ELF-1 (cell line): ENCODE data around the gene ASPDH.

ENCODE experiments used
- DNase-seq: peaks from one replicate; pipeline ENCODE4 v3.0.0-alpha.2; 2016; ENCODE audit warnings: low read depth, low spot score

ASPDH gene

GRCh38 chr19:50514346-50515167 is 844 bp upstream of the ASPDH start:
- DNase-seq: no peak

- no peak for DNase-seq
These were observed 541 bp downstream of the ASPDH start for GRCh38 chr19:50512999-50513745.

GRCh38 chr19:50512112-50512998 is 1.4 kb downstream of the ASPDH start:
- no peak for DNase-seq

- DNase-seq: peak; percentile 100
These were observed 2.5 kb downstream of the ASPDH start, which contains the start of gene JOSD2 for GRCh38 chr19:50511069-50511822. TSS of gene JOSD2 (minus strand) at chr19:50511191. CDS start at chr19:50510431, 760 bp downstream.

- DNase-seq: no peak
These were observed 3.0 kb downstream of the ASPDH start for GRCh38 chr19:50510700-50511068.

- DNase-seq: peak; percentile 56
These were observed 3.5 kb downstream of the ASPDH start for GRCh38 chr19:50510121-50510670.

- DNase-seq: no peak
These were observed 4.3 kb downstream of the ASPDH start for GRCh38 chr19:50509366-50509765.

GRCh38 chr19:50508843-50509190 is 4.9 kb downstream of the ASPDH start:
- no peak for DNase-seq

- DNase-seq: no peak
These were observed 6.3 kb downstream of the ASPDH start for GRCh38 chr19:50507376-50507775.

- DNase-seq: no peak
These were observed 7.0 kb downstream of the ASPDH start for GRCh38 chr19:50506700-50507099.

- DNase-seq: no peak
These were observed 7.7 kb downstream of the ASPDH start for GRCh38 chr19:50505856-50506611.

- DNase-seq: no peak
These were observed 11.9 kb downstream of the ASPDH start for GRCh38 chr19:50501568-50502475.

- peak; percentile 69 for DNase-seq
These were observed 12.5 kb downstream of the ASPDH start for GRCh38 chr19:50501186-50501567.

GRCh38 chr19:50500753-50501151 is 13.0 kb downstream of the ASPDH start:
- no peak for DNase-seq

GRCh38 chr19:50500060-50500752 is 13.5 kb downstream of the ASPDH start:
- peak; percentile 82 for DNase-seq

GRCh38 chr19:50498219-50499056 is 15.3 kb downstream of the ASPDH start:
- no peak for DNase-seq

GRCh38 chr19:50497022-50497405 is 16.7 kb downstream of the ASPDH start:
- no peak for DNase-seq
